ENCODE measurements around the gene TUBG2. TPM values are rescaled to one million over a fixed set of nuclear protein-coding genes. Genes with fewer than 3 reads are reported as not detected.

TUBG2 gene
- total RNA-seq, 1 experiment from 2014 or later: 20.4 TPM

DNA sequence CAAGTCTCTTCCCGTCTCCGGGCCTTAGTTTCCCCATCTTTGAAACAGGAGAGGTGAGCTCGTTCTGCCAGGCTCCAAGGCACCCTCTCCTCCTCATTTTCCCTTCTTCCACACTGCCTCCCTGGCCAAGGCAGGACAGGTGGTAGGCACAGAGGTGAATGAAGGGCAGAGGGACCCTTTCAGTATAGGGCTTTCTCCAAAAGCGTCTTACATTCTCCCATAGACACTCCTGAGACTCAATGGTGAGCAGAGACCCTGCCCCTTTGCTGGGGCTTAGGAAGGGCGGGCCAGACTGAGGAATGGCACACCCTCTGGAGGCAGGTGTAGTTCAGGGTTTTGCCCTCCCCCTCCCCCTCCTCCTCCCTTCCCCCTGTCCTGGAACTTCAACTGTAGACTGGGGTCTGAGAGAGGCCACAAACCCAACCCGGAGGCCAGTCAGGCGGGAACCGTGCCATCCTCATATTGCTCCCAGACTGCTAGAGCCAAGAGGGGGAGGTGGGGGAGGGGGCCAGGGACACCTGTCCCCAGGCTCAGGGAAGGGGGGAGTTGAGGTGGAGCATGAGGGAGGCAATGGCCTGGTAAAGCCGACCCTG is 15.8 kb downstream of the TUBG2 start:
- Mint-ChIP-seq H3K27me3 (ENCODE audit: low read depth) (peaks cover 5% of the 10 kb centered on the region), H3K36me3 (ENCODE audit: insufficient read depth in 1 of 3, low read depth in 3 of 3) (peaks cover 6 to 14% (median 11%) of the 10 kb centered on the region in 3 experiments; a peak in 6 of 7 replicates), H3K4me3 (peak overlapping the region; percentile 77 to 82), H3K4me1 (peaks cover 25 to 35% of the 10 kb centered on the region in 2 experiments), H3K9me3 (no peaks in the 10 kb centered on the region), H3K27ac (no peak overlapping the region)
- H3K27ac ChIP-seq (ENCODE audit: insufficient read length, low read depth, low read length): no peak overlapping the region
- WGBS (ENCODE audit: extremely low coverage, insufficient read length, low lambda C conversion rate): no CpG with 5 or more reads among the region's 9 CpGs
- no peaks in the 10 kb centered on the region for H4K20me1 ChIP-seq (ENCODE audit: control insufficient read depth, insufficient read depth, insufficient read length)
- H2BK15ac ChIP-seq (ENCODE audit: low read depth, low read length): no peak overlapping the region
- TF ChIP-seq, protein P1, sequence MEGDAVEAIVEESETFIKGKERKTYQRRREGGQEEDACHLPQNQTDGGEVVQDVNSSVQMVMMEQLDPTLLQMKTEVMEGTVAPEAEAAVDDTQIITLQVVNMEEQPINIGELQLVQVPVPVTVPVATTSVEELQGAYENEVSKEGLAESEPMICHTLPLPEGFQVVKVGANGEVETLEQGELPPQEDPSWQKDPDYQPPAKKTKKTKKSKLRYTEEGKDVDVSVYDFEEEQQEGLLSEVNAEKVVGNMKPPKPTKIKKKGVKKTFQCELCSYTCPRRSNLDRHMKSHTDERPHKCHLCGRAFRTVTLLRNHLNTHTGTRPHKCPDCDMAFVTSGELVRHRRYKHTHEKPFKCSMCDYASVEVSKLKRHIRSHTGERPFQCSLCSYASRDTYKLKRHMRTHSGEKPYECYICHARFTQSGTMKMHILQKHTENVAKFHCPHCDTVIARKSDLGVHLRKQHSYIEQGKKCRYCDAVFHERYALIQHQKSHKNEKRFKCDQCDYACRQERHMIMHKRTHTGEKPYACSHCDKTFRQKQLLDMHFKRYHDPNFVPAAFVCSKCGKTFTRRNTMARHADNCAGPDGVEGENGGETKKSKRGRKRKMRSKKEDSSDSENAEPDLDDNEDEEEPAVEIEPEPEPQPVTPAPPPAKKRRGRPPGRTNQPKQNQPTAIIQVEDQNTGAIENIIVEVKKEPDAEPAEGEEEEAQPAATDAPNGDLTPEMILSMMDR (conservative IDR thresholded peaks at IDR 0.05): no peak
- no peak overlapping the region for H3K23ac ChIP-seq (ENCODE audit: insufficient read length, low read depth, low read length)
- no peak overlapping the region for H2AFZ ChIP-seq (ENCODE audit: low read length)
- no peak overlapping the region for H2BK120ac ChIP-seq (ENCODE audit: low read depth, low read length, poor library complexity, severe bottlenecking)
- no peak overlapping the region for H2BK5ac ChIP-seq (ENCODE audit: insufficient read length, low read length)
- no peak overlapping the region for H4K5ac ChIP-seq (ENCODE audit: insufficient read length, low read depth, low read length)
- no peaks in the 10 kb centered on the region for H3K79me1 ChIP-seq (ENCODE audit: insufficient read depth, low read depth, low read length, poor library complexity, severe bottlenecking)
- DNase-seq: peak; percentile 91
- H3K79me2 ChIP-seq (ENCODE audit: insufficient read depth, low read length): no peaks in the 10 kb centered on the region; the same call in 1 of the 2 replicates
- peaks cover 3% of the 10 kb centered on the region; the same call in 1 of the 2 replicates for H3K4me1 ChIP-seq (ENCODE audit: insufficient read depth, low read length)
- no peak overlapping the region for H3K9ac ChIP-seq (ENCODE audit: extremely low read depth, insufficient read length, low read length)
- H3K27me3 ChIP-seq (ENCODE audit: insufficient read depth, low read length): no peaks in the 10 kb centered on the region
- H3K9me3 ChIP-seq (ENCODE audit: control insufficient read depth, low read depth, low read length): no peaks in the 10 kb centered on the region
- no peak overlapping the region for H2AK5ac ChIP-seq (ENCODE audit: insufficient read length, low read length)
- no peak overlapping the region; the same call in 1 of the 2 replicates for H3K14ac ChIP-seq (ENCODE audit: insufficient read depth, low read length)
- no peak overlapping the region for H3T11ph ChIP-seq (ENCODE audit: low read length)
- no peak overlapping the region for H2BK20ac ChIP-seq (ENCODE audit: low read depth, low read length, poor library complexity, severe bottlenecking)
- H4K91ac ChIP-seq (ENCODE audit: insufficient read length, low read depth, low read length): no peak overlapping the region
- H2BK12ac ChIP-seq (ENCODE audit: insufficient read length, low read depth, low read length): no peak overlapping the region
- no peak overlapping the region for H3K18ac ChIP-seq (ENCODE audit: insufficient read length, low read depth, low read length)
- H3K23me2 ChIP-seq (ENCODE audit: insufficient read length, low read depth, low read length, poor library complexity, severe bottlenecking): peaks cover 29% of the 10 kb centered on the region
- H3K4me2 ChIP-seq (ENCODE audit: insufficient read depth, insufficient read length, low read length): peak overlapping the region; percentile 80
- H4K8ac ChIP-seq (replicated peaks; ENCODE audit: insufficient read length, low read depth, low read length): no peak overlapping the region
- H3K56ac ChIP-seq (ENCODE audit: insufficient read length, low read depth, low read length): no peak overlapping the region
- no peak overlapping the region for H3K4ac ChIP-seq (ENCODE audit: low read depth, low read length)

Data from H9 (cell line).